Measurements from ENCODE around the gene RAD51B. TPM values are rescaled to one million over a fixed set of nuclear protein-coding genes. Genes with fewer than 3 reads are reported as not detected.
"Not testable (repeated sequence)": the region's sequence is repeated elsewhere in the genome, so short reads cannot be mapped to it uniquely, and the experiment has no call there.

The RAD51B gene
- polyA plus RNA-seq, 3 donors = 3.6 to 11.6 (median 9.4) TPM

GRCh38 chr14:68255693-68256178 is 436.2 kb downstream of the RAD51B start:
- Histone ChIP-seq H3K4me3 (replicated peaks in 1 of 3; ENCODE audit: low read depth in 2 of 3, low read length in 3 of 3) (no peak overlapping the region), H3K4me2 (replicated peaks; ENCODE audit: extremely low read depth, low read length, poor library complexity, severe bottlenecking) (no peak overlapping the region), H3K27ac (ENCODE audit: low read depth in 1 of 2, low read length in 2 of 2) (no peak overlapping the region), H3K27me3 (ENCODE audit: control insufficient read depth in 2 of 2, insufficient read depth in 2 of 2, low read length in 2 of 2) (no peaks in the 10 kb centered on the region), H4K20me1 (ENCODE audit: insufficient read depth, low read length) (no peaks in the 10 kb centered on the region), H3K36me3 (replicated peaks in 1 of 2; ENCODE audit: control insufficient read depth in 1 of 2, insufficient read depth in 2 of 2, low read length in 2 of 2) (no peaks in the 10 kb centered on the region), H3K4me1 (ENCODE audit: control insufficient read depth in 1 of 2, insufficient read depth in 2 of 2, low read length in 2 of 2) (no peaks in the 10 kb centered on the region), H3K79me2 (ENCODE audit: insufficient read depth, low read length) (no peaks in the 10 kb centered on the region), H3K9ac (ENCODE audit: insufficient read depth, low read length, poor library complexity, severe bottlenecking) (no peak overlapping the region), H3K9me3 (replicated peaks in 1 of 2; ENCODE audit: control insufficient read depth in 1 of 2, insufficient read depth in 1 of 2, low read length in 2 of 2) (no peaks in the 10 kb centered on the region), H2AFZ (ENCODE audit: insufficient read depth, low read depth, low read length, poor library complexity, severe bottlenecking) (no peak overlapping the region)
- Mint-ChIP-seq H3K36me3 (peaks cover 0 to 3% of the 10 kb centered on the region in 2 donors), H3K27ac (no peak overlapping the region), H3K9me3 (no peaks in the 10 kb centered on the region), H3K4me1 (no peaks in the 10 kb centered on the region), H3K4me3 (no peak overlapping the region), H3K27me3 (ENCODE audit: low read depth in 3 of 3) (peaks cover 2 to 4% (median 2%) of the 10 kb centered on the region in 3 donors)
- no CpG with 5 or more reads among the region's 1 CpG for WGBS (ENCODE audit: insufficient coverage)
- no peak for DNase-seq
- intact Hi-C loops (cut with micrococcal nuclease) = no loop called here
- TF ChIP-seq CTCF (IDR thresholded peaks at IDR 0.05) = no peak

GRCh38 chr14:68257969-68258368 is 438.4 kb downstream of the RAD51B start:
- H3K4me1 Mint-ChIP-seq = peaks cover 9% of the 10 kb centered on the region
- no peak overlapping the region for H3K4me3 ChIP-seq (replicated peaks in 1 of 3; ENCODE audit: low read depth in 2 of 3, low read length in 3 of 3)
- H3K27ac Mint-ChIP-seq = no peak overlapping the region
- H2AFZ ChIP-seq (ENCODE audit: insufficient read depth, low read depth, low read length, poor library complexity, severe bottlenecking) = no peak overlapping the region
- H3K9ac ChIP-seq (ENCODE audit: insufficient read depth, low read length, poor library complexity, severe bottlenecking) = no peak overlapping the region
- intact Hi-C loops (cut with micrococcal nuclease) = no loop called here
- H4K20me1 ChIP-seq (ENCODE audit: insufficient read depth, low read length) = no peaks in the 10 kb centered on the region
- no peak overlapping the region for H3K4me3 Mint-ChIP-seq
- 90% methylated on average over 2 of the region's 4 CpGs for WGBS (ENCODE audit: insufficient coverage)
- no peaks in the 10 kb centered on the region for H3K9me3 Mint-ChIP-seq
- no peak for TF ChIP-seq CTCF (IDR thresholded peaks at IDR 0.05)
- DNase-seq = no peak
- no peak overlapping the region for H3K27ac ChIP-seq (ENCODE audit: low read depth in 1 of 2, low read length in 2 of 2)
- peaks cover 0 to 5% of the 10 kb centered on the region in 2 donors for H3K36me3 Mint-ChIP-seq
- H3K27me3 Mint-ChIP-seq (ENCODE audit: low read depth in 3 of 3) = peaks cover 2 to 4% (median 2%) of the 10 kb centered on the region in 3 donors
- H3K4me2 ChIP-seq (replicated peaks; ENCODE audit: extremely low read depth, low read length, poor library complexity, severe bottlenecking) = no peak overlapping the region
- no peaks in the 10 kb centered on the region for H3K27me3 ChIP-seq (ENCODE audit: control insufficient read depth in 2 of 2, insufficient read depth in 2 of 2, low read length in 2 of 2)
- H3K79me2 ChIP-seq (ENCODE audit: insufficient read depth, low read length) = no peaks in the 10 kb centered on the region
- no peaks in the 10 kb centered on the region for H3K9me3 ChIP-seq (replicated peaks in 1 of 2; ENCODE audit: control insufficient read depth in 1 of 2, insufficient read depth in 1 of 2, low read length in 2 of 2)
- H3K36me3 ChIP-seq (replicated peaks in 1 of 2; ENCODE audit: control insufficient read depth in 1 of 2, insufficient read depth in 2 of 2, low read length in 2 of 2) = no peaks in the 10 kb centered on the region
- no peaks in the 10 kb centered on the region for H3K4me1 ChIP-seq (ENCODE audit: control insufficient read depth in 1 of 2, insufficient read depth in 2 of 2, low read length in 2 of 2)

- DNase-seq; H3K9ac ChIP-seq (ENCODE audit: insufficient read depth, low read length, poor library complexity, severe bottlenecking); H3K36me3 Mint-ChIP-seq; H3K27ac ChIP-seq (ENCODE audit: low read depth in 1 of 2, low read length in 2 of 2); H3K4me2 ChIP-seq (replicated peaks; ENCODE audit: extremely low read depth, low read length, poor library complexity, severe bottlenecking); H3K27me3 ChIP-seq (ENCODE audit: control insufficient read depth in 2 of 2, insufficient read depth in 2 of 2, low read length in 2 of 2); H3K36me3 ChIP-seq (replicated peaks in 1 of 2; ENCODE audit: control insufficient read depth in 1 of 2, insufficient read depth in 2 of 2, low read length in 2 of 2); H3K4me3 ChIP-seq (replicated peaks in 1 of 3; ENCODE audit: low read depth in 2 of 3, low read length in 3 of 3); H4K20me1 ChIP-seq (ENCODE audit: insufficient read depth, low read length); H3K27me3 Mint-ChIP-seq (ENCODE audit: low read depth in 3 of 3); H2AFZ ChIP-seq (ENCODE audit: insufficient read depth, low read depth, low read length, poor library complexity, severe bottlenecking); H3K4me1 Mint-ChIP-seq; H3K27ac Mint-ChIP-seq; intact Hi-C loops (cut with micrococcal nuclease); H3K4me3 Mint-ChIP-seq; H3K9me3 Mint-ChIP-seq; H3K9me3 ChIP-seq (replicated peaks in 1 of 2; ENCODE audit: control insufficient read depth in 1 of 2, insufficient read depth in 1 of 2, low read length in 2 of 2); H3K79me2 ChIP-seq (ENCODE audit: insufficient read depth, low read length); H3K4me1 ChIP-seq (ENCODE audit: control insufficient read depth in 1 of 2, insufficient read depth in 2 of 2, low read length in 2 of 2): not testable (repeated sequence)
- WGBS (ENCODE audit: insufficient coverage) = no CpG with 5 or more reads among the region's 2 CpGs
Measured at GRCh38 chr14:68258995-68259394, 439.4 kb downstream of the RAD51B start.
